OCI-LY1 (cell line): ENCODE measurements around the gene APEX1.

Source experiments
- EZH2 ChIP-seq: fragments of 200-600 bp; sonication (generic), shearing (Covaris generic); IDR thresholded peaks from 2 replicates; pipeline ENCODE4 v1.8.0; 2017; ENCODE audit warnings: borderline replicate concordance, mixed run types, mild to moderate bottlenecking, antibody characterized with exemption, low read length, moderate library complexity, mixed read lengths
- TF ChIP-seq, protein P1 (sequence below): fragments of 200-600 bp; sonication (generic), shearing (Covaris generic); IDR thresholded peaks from 2 replicates; pipeline ENCODE4 v1.5.1; 2017; ENCODE audit warnings: mild to moderate bottlenecking, antibody characterized with exemption, low read length, moderate library complexity, mixed read lengths

DNA sequence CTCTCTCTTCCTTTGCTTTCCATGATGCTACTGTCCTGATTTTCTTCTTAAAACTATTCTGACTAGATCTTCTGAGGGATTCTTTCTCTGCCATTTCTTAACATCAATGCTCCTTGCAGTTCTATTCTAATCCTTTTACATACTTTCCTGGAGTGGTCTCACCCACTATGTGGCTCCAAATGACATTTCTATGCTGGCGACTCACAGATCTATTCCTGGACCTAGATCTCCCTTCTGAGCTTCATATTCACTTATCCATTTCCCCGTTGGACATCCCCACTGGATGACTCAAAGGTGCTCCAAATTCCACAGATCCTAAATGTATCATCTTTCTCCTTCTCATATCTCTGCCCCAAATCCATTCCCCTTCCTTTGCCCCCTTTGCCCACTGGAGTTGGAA, 45.8 kb upstream of the APEX1 start:
- TF ChIP-seq, protein P1, sequence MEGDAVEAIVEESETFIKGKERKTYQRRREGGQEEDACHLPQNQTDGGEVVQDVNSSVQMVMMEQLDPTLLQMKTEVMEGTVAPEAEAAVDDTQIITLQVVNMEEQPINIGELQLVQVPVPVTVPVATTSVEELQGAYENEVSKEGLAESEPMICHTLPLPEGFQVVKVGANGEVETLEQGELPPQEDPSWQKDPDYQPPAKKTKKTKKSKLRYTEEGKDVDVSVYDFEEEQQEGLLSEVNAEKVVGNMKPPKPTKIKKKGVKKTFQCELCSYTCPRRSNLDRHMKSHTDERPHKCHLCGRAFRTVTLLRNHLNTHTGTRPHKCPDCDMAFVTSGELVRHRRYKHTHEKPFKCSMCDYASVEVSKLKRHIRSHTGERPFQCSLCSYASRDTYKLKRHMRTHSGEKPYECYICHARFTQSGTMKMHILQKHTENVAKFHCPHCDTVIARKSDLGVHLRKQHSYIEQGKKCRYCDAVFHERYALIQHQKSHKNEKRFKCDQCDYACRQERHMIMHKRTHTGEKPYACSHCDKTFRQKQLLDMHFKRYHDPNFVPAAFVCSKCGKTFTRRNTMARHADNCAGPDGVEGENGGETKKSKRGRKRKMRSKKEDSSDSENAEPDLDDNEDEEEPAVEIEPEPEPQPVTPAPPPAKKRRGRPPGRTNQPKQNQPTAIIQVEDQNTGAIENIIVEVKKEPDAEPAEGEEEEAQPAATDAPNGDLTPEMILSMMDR = no peak
- no peak for TF ChIP-seq EZH2
